ELF-1 (cell line): ENCODE results near the gene RBFOX1.

Experiments used
- DNase-seq: peaks from one replicate; pipeline ENCODE4 v3.0.0-alpha.2; 2016; ENCODE audit warnings: low read depth, low spot score

The RBFOX1 gene

GRCh38 chr16:7518158-7518557 lies 185.5 kb downstream of the RBFOX1 start:
- no peak for DNase-seq

DNA sequence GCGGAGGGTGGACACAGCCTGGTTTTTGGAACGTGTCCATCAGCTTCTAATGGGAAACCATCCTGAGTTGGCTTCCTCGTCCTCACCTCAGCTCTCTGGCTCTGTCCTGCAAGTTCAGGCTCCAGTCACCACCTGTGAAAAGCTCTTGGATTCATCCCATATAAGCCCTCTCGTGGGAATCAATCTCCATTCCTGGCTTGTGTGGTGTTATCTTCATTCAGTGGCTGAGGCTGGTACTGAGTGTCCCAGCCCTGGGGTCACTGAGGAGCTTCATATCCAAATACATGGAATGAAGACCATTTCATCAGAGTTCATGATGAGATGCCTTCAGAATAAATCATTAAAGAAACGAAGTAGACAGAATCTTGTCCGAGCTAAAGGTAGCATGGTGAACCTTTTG lies 189.2 kb downstream of the RBFOX1 start:
- DNase-seq: no peak

GRCh38 chr16:7524419-7524818 lies 191.8 kb downstream of the RBFOX1 start:
- DNase-seq: no peak

DNA sequence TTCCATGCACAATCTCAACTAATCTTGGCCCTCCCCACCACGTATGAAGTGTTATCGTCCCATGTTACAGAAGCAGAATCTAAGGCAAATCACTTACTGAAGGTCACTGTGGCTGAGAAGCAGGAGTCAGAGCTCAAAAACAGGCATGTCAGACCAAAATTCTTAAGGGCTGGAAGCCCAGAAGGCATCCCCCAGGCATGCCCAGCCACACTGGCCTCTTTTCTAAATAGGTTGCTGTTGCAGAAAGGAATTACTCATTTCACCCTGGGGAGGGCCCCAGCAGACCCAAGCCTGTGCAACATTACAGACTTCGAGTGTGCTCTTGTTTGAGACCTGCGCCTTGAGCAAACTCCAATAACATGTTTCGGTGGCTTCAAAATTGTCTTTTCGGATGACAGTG lies 194.1 kb downstream of the RBFOX1 start:
- peak; percentile 58 for DNase-seq

GRCh38 chr16:7532534-7532933 lies 199.9 kb downstream of the RBFOX1 start:
- DNase-seq: no peak

DNA sequence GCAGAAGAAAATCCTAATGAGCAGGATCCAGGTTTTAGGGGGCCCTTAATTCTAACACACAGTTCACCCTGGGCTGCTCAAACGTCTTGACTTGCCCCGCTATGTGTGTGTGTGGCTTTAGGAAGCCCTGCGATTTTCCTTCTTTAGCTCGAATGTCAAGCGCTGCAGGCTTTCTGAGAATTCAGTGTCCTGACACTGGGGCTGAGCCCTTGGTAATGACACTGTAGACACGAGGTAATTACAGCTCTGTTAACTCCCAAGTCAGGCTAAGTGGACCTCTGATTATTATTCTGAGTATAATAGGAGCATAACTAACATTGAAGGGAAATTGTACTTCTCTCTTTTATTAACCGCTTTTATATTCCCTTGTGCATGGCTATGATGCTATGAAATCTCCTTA lies 202.1 kb downstream of the RBFOX1 start:
- DNase-seq: no peak

GRCh38 chr16:7541026-7541425 lies 208.4 kb downstream of the RBFOX1 start:
- no peak for DNase-seq

- no peak for DNase-seq
These were observed 212.6 kb downstream of the RBFOX1 start for GRCh38 chr16:7545251-7545650.

- no peak for DNase-seq
These were observed 214.3 kb downstream of the RBFOX1 start for GRCh38 chr16:7546948-7547347.

GRCh38 chr16:7547736-7548135 lies 215.1 kb downstream of the RBFOX1 start:
- DNase-seq: no peak

DNA sequence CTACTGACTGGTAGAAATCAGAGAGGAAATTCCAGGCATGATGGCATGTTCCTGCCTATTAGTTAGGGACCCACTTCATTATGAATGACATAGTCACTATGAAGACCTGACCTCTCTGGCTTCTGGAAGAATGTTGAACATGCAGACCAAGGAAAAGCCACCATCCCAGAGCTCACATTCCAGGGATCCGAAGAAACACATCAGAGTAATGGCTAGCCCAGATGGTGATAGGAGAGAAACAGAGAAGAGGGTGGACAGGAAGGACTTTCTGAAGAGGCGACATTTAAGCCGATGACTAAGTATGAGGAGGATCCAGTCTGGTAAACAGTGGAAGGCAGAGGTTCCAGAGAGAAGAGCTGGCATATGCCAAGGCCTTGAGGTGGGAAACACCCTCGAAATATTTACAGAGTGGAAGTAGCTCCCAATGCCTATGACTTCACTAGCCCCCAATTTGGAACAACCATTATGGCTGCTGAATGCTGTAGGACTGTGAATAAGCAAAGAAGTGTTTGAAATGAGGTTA lies 216.2 kb downstream of the RBFOX1 start:
- DNase-seq: no peak

DNA sequence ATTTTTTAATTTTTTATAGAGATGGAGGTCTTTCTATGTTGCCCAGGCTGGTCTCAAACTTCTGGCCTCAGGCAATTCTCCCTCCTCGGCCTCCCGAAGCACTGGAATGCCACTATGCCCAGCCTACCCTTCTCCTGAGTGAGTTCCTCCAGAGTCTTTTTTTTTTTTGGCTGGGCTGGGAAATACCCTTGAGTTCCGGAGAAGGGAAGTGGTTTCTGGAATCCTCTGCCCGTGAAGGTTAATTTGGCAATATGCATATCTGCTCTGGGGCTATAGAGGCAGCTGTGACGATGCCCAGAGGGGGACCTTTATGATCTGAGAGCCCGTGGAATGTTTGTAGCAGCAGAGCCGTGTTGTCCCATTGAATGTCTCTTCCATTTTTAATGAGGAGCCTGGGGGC lies 217.5 kb downstream of the RBFOX1 start:
- peak; percentile 63 for DNase-seq

DNA sequence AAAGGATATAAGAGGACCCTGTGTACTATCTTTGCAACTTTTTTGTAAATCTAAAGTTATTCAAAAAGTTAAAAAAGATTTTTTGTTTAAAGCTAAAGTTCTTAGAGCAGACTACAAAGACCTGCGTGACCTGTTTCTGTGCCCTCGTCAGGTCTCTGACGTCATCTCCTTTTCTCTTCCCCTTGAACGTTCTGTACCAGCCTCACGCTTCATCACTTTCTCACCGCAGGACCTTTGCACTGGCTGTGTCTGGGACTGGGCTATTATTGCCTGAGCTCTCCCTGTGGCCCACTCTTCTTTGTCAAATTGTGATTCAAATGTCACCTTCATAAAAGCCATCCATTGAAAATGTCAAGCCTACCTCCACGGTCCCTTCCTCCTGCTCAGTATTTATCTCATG lies 222.8 kb downstream of the RBFOX1 start:
- DNase-seq: no peak

GRCh38 chr16:7561908-7562405 lies 229.3 kb downstream of the RBFOX1 start:
- no peak for DNase-seq

DNA sequence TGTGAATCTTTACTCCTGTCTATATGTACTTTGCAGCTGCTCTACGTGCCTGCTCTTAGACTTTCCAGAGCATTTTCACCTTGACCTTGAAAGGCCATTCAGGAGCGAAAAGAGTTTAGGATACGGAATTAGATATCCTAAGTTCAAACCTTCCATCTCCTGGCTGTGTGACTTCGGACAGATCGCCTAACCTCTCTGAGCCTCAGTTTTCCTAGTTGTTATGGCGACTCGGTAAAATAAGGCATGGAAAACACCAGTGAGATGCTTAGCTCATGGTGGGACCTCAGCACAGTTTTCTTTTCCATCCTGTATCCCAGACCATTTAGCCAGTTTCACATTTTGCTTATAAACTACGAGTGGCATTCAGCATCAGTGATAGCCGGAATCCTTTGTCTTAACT lies 233.7 kb downstream of the RBFOX1 start:
- DNase-seq: no peak

DNA sequence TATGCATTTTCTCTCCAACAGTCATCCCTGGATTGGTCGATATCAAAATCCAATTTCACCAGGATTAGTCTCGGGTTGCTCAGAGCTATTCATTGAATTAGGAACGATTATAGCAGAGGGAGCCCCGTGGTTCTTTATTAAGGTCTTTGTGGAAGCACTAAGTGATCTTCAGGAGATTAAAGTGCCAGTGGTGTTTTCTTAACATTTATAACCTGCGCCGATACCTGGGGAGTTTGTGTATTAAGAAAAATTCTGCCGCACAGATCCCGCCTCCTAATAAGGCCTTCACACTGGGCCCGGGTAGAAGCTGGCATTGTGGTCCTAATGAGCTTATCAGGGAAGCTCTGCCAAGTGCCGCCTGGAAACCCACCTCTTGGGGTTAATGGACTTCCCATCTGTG lies 238.7 kb downstream of the RBFOX1 start:
- no peak for DNase-seq

DNA sequence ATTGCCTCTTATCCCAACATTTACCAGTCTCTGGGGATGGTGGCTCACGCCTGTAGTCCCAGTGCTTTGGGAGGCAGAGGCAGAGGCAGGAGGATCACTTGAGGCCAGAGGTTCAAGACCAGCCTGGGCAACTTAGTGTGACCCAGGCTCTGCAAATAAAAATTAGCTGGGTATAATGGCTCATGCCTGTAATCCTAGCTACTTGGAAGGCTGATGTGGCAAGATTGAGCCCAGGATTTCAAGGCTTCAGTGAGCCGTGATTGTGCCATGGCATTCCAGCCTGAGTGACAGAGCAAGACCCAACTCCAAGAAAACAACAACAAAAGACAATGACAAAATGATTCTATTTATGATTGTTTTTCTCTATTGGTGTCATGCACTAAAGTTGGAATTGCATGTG lies 244.9 kb downstream of the RBFOX1 start:
- no peak for DNase-seq

- no peak for DNase-seq
These were observed 246.8 kb downstream of the RBFOX1 start for GRCh38 chr16:7579454-7579853.

DNA sequence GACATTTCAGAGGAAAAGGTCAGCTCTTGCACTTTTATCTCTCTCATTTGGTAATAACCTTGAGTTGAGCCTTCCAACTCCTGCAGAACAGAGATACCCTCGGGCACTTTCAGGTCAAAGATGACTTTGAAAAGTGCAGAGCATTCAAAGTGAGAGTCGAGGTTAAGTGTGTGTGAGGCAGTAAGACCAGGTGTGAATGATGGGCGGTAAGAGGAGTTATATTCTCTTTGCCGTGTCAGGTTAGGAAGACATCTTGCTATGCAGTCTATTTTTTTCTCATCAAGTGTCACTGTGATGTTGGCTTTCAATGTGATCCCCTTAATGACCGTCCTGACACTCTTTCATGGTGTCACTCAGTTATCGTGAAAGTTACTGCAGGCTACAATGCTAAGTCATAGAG lies 248.5 kb downstream of the RBFOX1 start:
- no peak for DNase-seq

GRCh38 chr16:7583396-7583795 lies 250.8 kb downstream of the RBFOX1 start:
- DNase-seq: no peak

DNA sequence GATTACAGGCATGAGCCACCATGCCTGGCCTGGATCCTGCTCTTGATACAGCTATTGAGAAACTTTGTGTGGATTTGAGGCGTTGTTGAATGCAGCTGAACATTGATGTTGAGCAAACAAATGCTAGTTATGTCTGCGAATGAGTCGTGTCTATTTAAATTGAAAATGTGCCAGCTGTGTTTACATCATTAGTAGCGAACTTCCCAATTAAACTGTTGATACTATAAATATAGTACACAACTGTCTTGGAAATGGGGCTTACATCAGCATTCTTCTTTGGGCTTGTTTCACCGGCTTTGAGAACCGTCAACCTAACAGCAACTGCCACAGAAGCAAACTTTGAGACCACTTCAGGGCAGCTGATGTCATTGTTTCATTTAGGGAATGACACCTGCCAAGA lies 251.9 kb downstream of the RBFOX1 start:
- no peak for DNase-seq

GRCh38 chr16:7585705-7586104 lies 253.1 kb downstream of the RBFOX1 start:
- no peak for DNase-seq

DNA sequence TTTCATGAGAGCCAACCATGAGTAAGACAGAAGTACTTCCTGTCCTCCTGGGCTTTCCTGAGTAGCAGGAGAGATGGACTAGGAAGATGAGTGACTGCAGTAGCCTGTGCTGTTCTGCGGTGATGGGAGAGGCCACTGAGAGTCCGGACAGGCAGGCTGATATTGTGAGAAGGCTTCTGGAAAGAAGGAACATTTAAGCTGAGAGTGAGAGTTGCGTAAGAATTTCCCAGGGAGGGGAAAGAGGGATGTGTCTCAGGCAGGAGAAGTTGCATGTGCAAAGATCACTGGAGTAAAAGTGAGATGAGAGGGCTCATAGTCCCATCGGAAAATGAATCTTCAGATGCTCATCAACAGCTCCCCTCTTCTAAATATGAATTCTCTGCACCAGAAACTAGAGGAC lies 258.3 kb downstream of the RBFOX1 start:
- DNase-seq: no peak

- no peak for DNase-seq
These were observed 263.7 kb downstream of the RBFOX1 start for GRCh38 chr16:7596308-7596707.
